Heart left ventricle (tissue), 13 donors: Measurements from ENCODE around the gene STX16.

ENCODE experiments used
- POLR2A ChIP-seq, 2 donors: fragments of 450-650 bp; IDR thresholded peaks; one replicate each; pipeline ENCODE4 v1.6.1; 2017; ENCODE audit warnings: antibody characterized with exemption in 2 of 2, mild to moderate bottlenecking in 2 of 2, moderate library complexity in 2 of 2
- TF ChIP-seq, protein P1 (sequence below), 12 donors: fragments of 200-600 bp; sonication (generic) in 4 of 12; IDR thresholded peaks; one replicate each; pipeline versions ENCODE4 v1.5.0 to v1.8.0; 2018 to 2022; ENCODE audit warnings: antibody characterized with exemption in 12 of 12, mild to moderate bottlenecking in 5 of 12
- donor health status: ischemic (EF 13 %, LVEDD 7.1; RV severe dilation, severe dysfunction).
- donor health status: DM: no; HTN: yes; CAD: no.
- donor health status: DM: no; HTN: no; CAD: no.
- donor health status: ischemic (EF 25% LVEDD 6.9; RV normal size, moderate dysfunction).
- donor health status: ischemic (EF 25% LVEDD 5.7; RV mildly dilated, moderate dysfunction).
- donor health status: ischemic (EF 35%, LVEDD 5.7; RV mildly dilated, moderate dysfunction).
- donor health status: nonischemic (EF 11% LVEDD 7.7; RV severe dilation, severe dysfunction).
- donor health status: DM: yes; HTN: yes; CAD: no.
- donor health status: PGD.
- donor health status: ischemic (EF 29% LVEDD 5.4; RV normal size, mild dysfunction).
- donor health status: nonischemic (EF 23%, LVEDD 6.1; RV moderate dilation, normal function).

DNA sequence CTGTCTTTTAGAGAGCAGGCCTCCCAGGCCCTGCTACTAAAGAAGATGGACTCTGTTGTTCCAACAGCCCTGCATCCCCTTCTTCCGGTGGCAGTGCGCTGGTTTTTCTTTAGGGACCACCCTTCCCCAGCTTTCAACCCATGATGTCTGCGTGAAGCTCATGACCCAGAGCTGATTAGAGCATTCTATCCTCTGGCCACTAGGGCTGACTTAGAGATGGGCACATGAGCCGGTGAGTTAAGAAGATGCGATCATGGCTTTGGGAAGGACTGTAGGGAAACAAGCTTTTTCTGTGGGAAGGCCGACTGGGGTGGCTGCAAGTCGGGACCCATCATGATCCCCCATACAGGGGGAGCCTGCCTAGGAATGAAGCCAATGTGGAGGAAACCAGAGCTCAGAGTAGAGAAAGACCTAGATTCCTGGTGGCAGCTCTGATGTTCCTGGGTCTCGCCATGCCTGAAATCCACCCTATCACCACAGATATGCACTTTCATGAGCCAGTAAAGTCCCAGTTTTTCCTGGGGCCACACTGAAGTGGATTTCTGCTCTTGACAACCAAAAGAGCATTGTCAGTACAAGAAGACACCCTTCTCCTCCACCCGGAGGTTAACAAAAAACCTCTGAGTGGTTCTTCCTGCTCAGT, 29.1 kb upstream of the STX16 start:
- TF ChIP-seq, protein P1, sequence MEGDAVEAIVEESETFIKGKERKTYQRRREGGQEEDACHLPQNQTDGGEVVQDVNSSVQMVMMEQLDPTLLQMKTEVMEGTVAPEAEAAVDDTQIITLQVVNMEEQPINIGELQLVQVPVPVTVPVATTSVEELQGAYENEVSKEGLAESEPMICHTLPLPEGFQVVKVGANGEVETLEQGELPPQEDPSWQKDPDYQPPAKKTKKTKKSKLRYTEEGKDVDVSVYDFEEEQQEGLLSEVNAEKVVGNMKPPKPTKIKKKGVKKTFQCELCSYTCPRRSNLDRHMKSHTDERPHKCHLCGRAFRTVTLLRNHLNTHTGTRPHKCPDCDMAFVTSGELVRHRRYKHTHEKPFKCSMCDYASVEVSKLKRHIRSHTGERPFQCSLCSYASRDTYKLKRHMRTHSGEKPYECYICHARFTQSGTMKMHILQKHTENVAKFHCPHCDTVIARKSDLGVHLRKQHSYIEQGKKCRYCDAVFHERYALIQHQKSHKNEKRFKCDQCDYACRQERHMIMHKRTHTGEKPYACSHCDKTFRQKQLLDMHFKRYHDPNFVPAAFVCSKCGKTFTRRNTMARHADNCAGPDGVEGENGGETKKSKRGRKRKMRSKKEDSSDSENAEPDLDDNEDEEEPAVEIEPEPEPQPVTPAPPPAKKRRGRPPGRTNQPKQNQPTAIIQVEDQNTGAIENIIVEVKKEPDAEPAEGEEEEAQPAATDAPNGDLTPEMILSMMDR (IDR thresholded peaks at IDR 0.05), result peak in 1 of 12 donors; percentile 11
- no peak for TF ChIP-seq POLR2A (IDR thresholded peaks at IDR 0.05)
